HFF-Myc (cell line): ENCODE measurements around the gene ZFP92.
A peak's percentile ranks its signal among the peaks of the same experiment; 100 is the strongest.

ENCODE experiments used
- DNase-seq: peaks from one replicate; pipeline ENCODE4 v3.0.0-alpha.2; 2011; ENCODE audit warnings: low read depth; ENCODE audit errors: extremely low read depth
- H3K4me3 ChIP-seq: replicated peaks from 2 replicates; pipeline ENCODE4 v1.5.1; 2011; ENCODE audit warnings: low read depth, mild to moderate bottlenecking, control low read depth, low read length
- TF ChIP-seq, protein P1 (sequence below): IDR thresholded peaks from 2 replicates; pipeline ENCODE4 v1.5.1; 2012; ENCODE audit warnings: mild to moderate bottlenecking, low read depth, low read length, control low read depth; ENCODE audit errors: missing control alignments

ZFP92 gene

GRCh38 chrX:153408871-153409351, 2.4 kb upstream of the ZFP92 start:
- TF ChIP-seq, protein P1, sequence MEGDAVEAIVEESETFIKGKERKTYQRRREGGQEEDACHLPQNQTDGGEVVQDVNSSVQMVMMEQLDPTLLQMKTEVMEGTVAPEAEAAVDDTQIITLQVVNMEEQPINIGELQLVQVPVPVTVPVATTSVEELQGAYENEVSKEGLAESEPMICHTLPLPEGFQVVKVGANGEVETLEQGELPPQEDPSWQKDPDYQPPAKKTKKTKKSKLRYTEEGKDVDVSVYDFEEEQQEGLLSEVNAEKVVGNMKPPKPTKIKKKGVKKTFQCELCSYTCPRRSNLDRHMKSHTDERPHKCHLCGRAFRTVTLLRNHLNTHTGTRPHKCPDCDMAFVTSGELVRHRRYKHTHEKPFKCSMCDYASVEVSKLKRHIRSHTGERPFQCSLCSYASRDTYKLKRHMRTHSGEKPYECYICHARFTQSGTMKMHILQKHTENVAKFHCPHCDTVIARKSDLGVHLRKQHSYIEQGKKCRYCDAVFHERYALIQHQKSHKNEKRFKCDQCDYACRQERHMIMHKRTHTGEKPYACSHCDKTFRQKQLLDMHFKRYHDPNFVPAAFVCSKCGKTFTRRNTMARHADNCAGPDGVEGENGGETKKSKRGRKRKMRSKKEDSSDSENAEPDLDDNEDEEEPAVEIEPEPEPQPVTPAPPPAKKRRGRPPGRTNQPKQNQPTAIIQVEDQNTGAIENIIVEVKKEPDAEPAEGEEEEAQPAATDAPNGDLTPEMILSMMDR = no peak
- no peak for DNase-seq
- no peak overlapping the region for H3K4me3 ChIP-seq

DNA sequence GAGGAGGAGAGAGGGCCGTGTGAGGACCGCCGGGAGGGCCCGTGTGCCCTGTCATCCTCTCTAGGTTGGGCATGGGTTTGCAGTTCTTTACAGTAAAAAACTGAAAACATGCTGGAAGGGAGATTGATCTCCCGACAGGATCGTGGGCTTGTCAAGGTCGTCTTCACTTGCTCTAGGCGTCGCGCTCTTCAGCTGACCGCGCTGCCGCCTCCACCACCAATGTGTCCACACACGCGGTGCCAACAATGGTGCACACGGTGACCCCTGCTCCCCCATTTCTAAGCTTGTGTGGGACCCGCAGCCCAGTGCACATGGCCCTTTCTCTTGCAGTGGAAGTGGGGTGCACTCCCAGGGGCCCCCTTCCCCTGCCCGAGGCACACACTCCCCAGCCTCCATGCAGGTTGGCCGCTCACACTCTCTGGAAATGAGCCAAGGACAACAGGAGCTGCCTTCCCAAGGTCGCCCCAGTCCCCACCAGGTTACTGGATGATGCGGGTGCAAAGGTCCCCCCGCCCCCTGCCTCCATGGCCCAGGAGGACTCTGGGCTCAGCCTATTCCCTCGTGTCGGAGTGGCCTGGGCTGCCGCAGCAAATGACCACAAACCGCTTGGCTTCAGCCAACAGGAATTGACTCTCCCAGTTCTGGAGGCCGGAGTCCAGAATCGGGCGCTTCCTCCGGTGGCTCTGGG, 1.7 kb upstream of the ZFP92 start:
- no peak overlapping the region for H3K4me3 ChIP-seq
- DNase-seq = no peak
- TF ChIP-seq, protein P1 = no peak

GRCh38 chrX:153410373-153410772, 899 bp upstream of the ZFP92 start:
- H3K4me3 ChIP-seq = no peak overlapping the region
- no peak for DNase-seq
- TF ChIP-seq, protein P1 = no peak

- TF ChIP-seq, protein P1 = no peak
- peak overlapping the region; percentile 35; the same call in 1 of the 2 replicates for H3K4me3 ChIP-seq
- no peak for DNase-seq
These were observed 401 bp upstream of the ZFP92 start for GRCh38 chrX:153410888-153411254.

DNA sequence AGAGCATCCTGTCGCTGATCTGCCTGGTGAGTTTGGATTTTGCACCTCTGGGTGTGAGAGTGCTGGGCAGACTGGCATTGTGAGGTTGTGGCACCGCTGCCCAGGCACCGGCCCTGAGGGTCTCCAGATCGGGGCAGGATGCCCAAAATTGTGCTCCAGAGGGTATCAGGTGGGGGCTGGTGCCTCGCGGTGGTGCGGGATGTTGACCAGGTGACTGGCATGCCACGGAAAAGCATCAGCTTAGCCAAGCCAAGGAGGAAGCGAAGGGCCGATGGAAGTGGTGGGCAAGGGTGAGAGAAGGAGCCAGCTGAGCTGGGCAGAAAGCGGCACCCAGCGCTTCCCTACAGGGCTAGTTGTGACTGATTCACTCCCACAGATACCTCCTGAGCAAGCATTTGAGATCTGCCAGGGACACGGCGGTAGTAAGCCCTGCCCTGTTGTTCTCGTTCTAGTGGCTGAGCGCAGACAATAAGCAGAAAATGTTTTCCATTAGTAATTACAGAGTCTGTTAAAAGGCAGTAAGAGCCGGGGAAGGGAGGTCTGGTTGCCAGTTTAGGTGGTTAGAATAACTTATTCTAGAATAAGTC, 809 bp downstream of the ZFP92 start:
- H3K4me3 ChIP-seq = peak overlapping the region; percentile 35
- TF ChIP-seq, protein P1 = no peak
- no peak for DNase-seq

- DNase-seq = no peak
- TF ChIP-seq, protein P1 = no peak
- H3K4me3 ChIP-seq = no peak overlapping the region
These were observed 1.8 kb downstream of the ZFP92 start for GRCh38 chrX:153412746-153413720.
